ENCODE data around the gene PDCD10.

PDCD10 gene

GRCh38 chr3:167776066-167776685 is 41.5 kb upstream of the PDCD10 start:
- Histone ChIP-seq H3K9me3 (ENCODE audit: control insufficient read depth, low read length) (no peaks in the 10 kb centered on the region), H2AFZ (no peak overlapping the region)
- TF ChIP-seq CTCF (IDR thresholded peaks at IDR 0.05): no peak

GRCh38 chr3:167773584-167773983 is 38.9 kb upstream of the PDCD10 start:
- Histone ChIP-seq H3K4me2 (ENCODE audit: low read length) (no peak overlapping the region), H3K9ac (no peak overlapping the region), H3K27ac (no peak overlapping the region), H3K9me3 (ENCODE audit: control insufficient read depth, low read length) (no peaks in the 10 kb centered on the region), H3K27me3 (ENCODE audit: control insufficient read depth, insufficient read depth, low read length) (no peaks in the 10 kb centered on the region), H3K79me2 (no peaks in the 10 kb centered on the region), H2AFZ (no peak overlapping the region), H3K36me3 (ENCODE audit: control insufficient read depth, insufficient read depth, low read length) (no peaks in the 10 kb centered on the region), H3K4me3 (ENCODE audit: low read depth, low read length) (no peak overlapping the region), H3K4me1 (peaks cover 7% of the 10 kb centered on the region)
- TF ChIP-seq CTCF (IDR thresholded peaks at IDR 0.05): no peak

More at GRCh38 chr3:167776066-167776685, 41.5 kb upstream of the PDCD10 start:
- Histone ChIP-seq H3K4me2 (ENCODE audit: low read length) (no peak overlapping the region), H3K4me3 (ENCODE audit: low read depth, low read length) (no peak overlapping the region), H3K27ac (peak overlapping the region; percentile 48), H3K36me3 (ENCODE audit: control insufficient read depth, insufficient read depth, low read length) (no peaks in the 10 kb centered on the region), H3K4me1 (peaks cover 7% of the 10 kb centered on the region), H3K27me3 (ENCODE audit: control insufficient read depth, insufficient read depth, low read length) (no peaks in the 10 kb centered on the region), H3K9ac (no peak overlapping the region), H3K79me2 (no peaks in the 10 kb centered on the region)

- Histone ChIP-seq H2AFZ (no peak overlapping the region), H3K9me3 (ENCODE audit: control insufficient read depth, low read length) (no peaks in the 10 kb centered on the region), H3K27me3 (ENCODE audit: control insufficient read depth, insufficient read depth, low read length) (no peaks in the 10 kb centered on the region), H3K4me1 (peaks cover 7% of the 10 kb centered on the region), H3K27ac (no peak overlapping the region), H3K4me2 (ENCODE audit: low read length) (no peak overlapping the region), H3K36me3 (ENCODE audit: control insufficient read depth, insufficient read depth, low read length) (no peaks in the 10 kb centered on the region), H3K4me3 (ENCODE audit: low read depth, low read length) (no peak overlapping the region), H3K9ac (no peak overlapping the region), H3K79me2 (no peaks in the 10 kb centered on the region)
- TF ChIP-seq CTCF (IDR thresholded peaks at IDR 0.05): no peak
Observed at GRCh38 chr3:167772992-167773391, 38.3 kb upstream of the PDCD10 start.

GRCh38 chr3:167762296-167762695 is 27.6 kb upstream of the PDCD10 start:
- Histone ChIP-seq H3K27me3 (ENCODE audit: control insufficient read depth, insufficient read depth, low read length) (no peaks in the 10 kb centered on the region), H3K9ac (no peak overlapping the region), H3K9me3 (ENCODE audit: control insufficient read depth, low read length) (no peaks in the 10 kb centered on the region), H3K36me3 (ENCODE audit: control insufficient read depth, insufficient read depth, low read length) (no peaks in the 10 kb centered on the region), H3K27ac (no peak overlapping the region), H3K4me3 (ENCODE audit: low read depth, low read length) (no peak overlapping the region), H3K4me1 (no peaks in the 10 kb centered on the region), H3K79me2 (no peaks in the 10 kb centered on the region), H2AFZ (no peak overlapping the region), H3K4me2 (ENCODE audit: low read length) (no peak overlapping the region)
- TF ChIP-seq CTCF (IDR thresholded peaks at IDR 0.05): no peak

GRCh38 chr3:167761302-167761701 is 26.6 kb upstream of the PDCD10 start:
- Histone ChIP-seq H3K36me3 (ENCODE audit: control insufficient read depth, insufficient read depth, low read length) (no peaks in the 10 kb centered on the region), H3K4me1 (no peaks in the 10 kb centered on the region), H2AFZ (no peak overlapping the region), H3K9me3 (ENCODE audit: control insufficient read depth, low read length) (no peaks in the 10 kb centered on the region), H3K4me3 (ENCODE audit: low read depth, low read length) (no peak overlapping the region), H3K27ac (no peak overlapping the region), H3K9ac (no peak overlapping the region), H3K27me3 (ENCODE audit: control insufficient read depth, insufficient read depth, low read length) (no peaks in the 10 kb centered on the region), H3K79me2 (no peaks in the 10 kb centered on the region), H3K4me2 (ENCODE audit: low read length) (no peak overlapping the region)
- TF ChIP-seq CTCF (IDR thresholded peaks at IDR 0.05): no peak

Measured in parathyroid adenoma (tissue), 2 donors.